Endothelial cell of umbilical vein (primary cell): ENCODE results near the gene APBB2. TPM values are rescaled to one million over a fixed set of nuclear protein-coding genes. Genes with fewer than 3 reads are reported as not detected.
A peak's percentile ranks its signal among the peaks of the same experiment; 100 is the strongest.

Experiments
- BruUV-seq: library from RNA; stranded (reverse); fragments of 400-500 nt; replicated peaks from 2 replicates; lab custom pipeline; 2021; lab: Mats Ljungman, UMichigan
- CTCF ChIA-PET: fragments of 300-600, 350-600 bp; sonication (Branson Sonifier 250); formaldehyde crosslinking; loops from one replicate; lab custom pipeline; 2021; ENCODE audit warnings: antibody characterized with exemption, inconsistent platforms; lab: Charles Lee
- POLR2A ChIA-PET: fragments of 300-600, 350-600 bp; sonication (Branson Sonifier 250); formaldehyde crosslinking; loops from one replicate; lab custom pipeline; 2021; ENCODE audit warnings: antibody characterized with exemption, inconsistent platforms; lab: Charles Lee
- DNase-seq: peaks from one replicate; pipeline ENCODE4 v3.0.0-alpha.2; 2011; ENCODE audit warnings: low read depth, low spot score
- FAIRE-seq: peaks from 2 replicates; lab custom pipeline; 2011; peaks lifted over from hg19 to GRCh38; lab: Jason Lieb, UNC
- H2AFZ ChIP-seq: 2 replicates; pipeline ENCODE4 v1.6.0; 2012; ENCODE audit warnings: low read depth, low read length, control low read depth, inconsistent platforms
- H3K27ac ChIP-seq: 2 replicates; pipeline ENCODE4 v1.5.1; 2011; ENCODE audit warnings: low read depth, mild to moderate bottlenecking, control low read depth, low read length, moderate library complexity; ENCODE audit not compliant: insufficient read depth
- H3K27me3 ChIP-seq, 2 experiments: 2 replicates each; pipeline versions ENCODE4 v1.6.0 to v1.6.1; 2011; ENCODE audit warnings: low read length in 2 of 2, mixed read lengths in 1 of 2; ENCODE audit not compliant: control insufficient read depth in 2 of 2, insufficient read depth in 2 of 2
- H3K36me3 ChIP-seq, 2 experiments: 2 replicates in 1 of 2; 3 replicates in 1 of 2; pipeline ENCODE4 v1.5.1; 2011; ENCODE audit warnings: low read length in 2 of 2, mild to moderate bottlenecking in 1 of 2, moderate library complexity in 1 of 2; ENCODE audit not compliant: control insufficient read depth in 2 of 2, insufficient read depth in 2 of 2; ENCODE audit errors: extremely low read depth in 1 of 2
- H3K4me1 ChIP-seq: 3 replicates; pipeline ENCODE4 v1.5.1; 2011; ENCODE audit warnings: mild to moderate bottlenecking, low read length; ENCODE audit not compliant: control insufficient read depth, insufficient read depth; ENCODE audit errors: extremely low read depth
- H3K4me2 ChIP-seq: 2 replicates; pipeline ENCODE4 v1.6.1; 2011; ENCODE audit warnings: low read length, control low read depth, mixed read lengths; ENCODE audit not compliant: insufficient read depth
- H3K4me3 ChIP-seq, 3 experiments: fragments of 200-600 bp in 1 of 3; sonication (generic), shearing (Covaris generic) in 1 of 3; replicated peaks in 1 of 3; 2 replicates each; pipeline ENCODE4 v1.5.1; 2011 to 2016; ENCODE audit warnings: control low read depth in 3 of 3, low read length in 3 of 3, mild to moderate bottlenecking in 2 of 3, inconsistent platforms in 1 of 3, low read depth in 1 of 3, moderate library complexity in 1 of 3; ENCODE audit not compliant: insufficient read depth in 1 of 3
- H3K79me2 ChIP-seq: 2 replicates; pipeline ENCODE4 v1.6.0; 2012; ENCODE audit warnings: low read length, inconsistent platforms; ENCODE audit not compliant: control insufficient read depth, insufficient read depth
- H3K9ac ChIP-seq: replicated peaks from 2 replicates; pipeline ENCODE3; 2011; ENCODE audit warnings: low read length, control low read depth; ENCODE audit not compliant: insufficient read depth; ENCODE audit errors: extremely low read depth
- H3K9me1 ChIP-seq: replicated peaks from 3 replicates; pipeline ENCODE4 v1.6.0; 2011; ENCODE audit warnings: mild to moderate bottlenecking, low read length; ENCODE audit not compliant: control insufficient read depth, insufficient read depth; ENCODE audit errors: extremely low read depth
- H3K9me3 ChIP-seq: replicated peaks from 2 replicates; pipeline ENCODE4 v1.5.1; 2012; ENCODE audit warnings: low read length, inconsistent platforms; ENCODE audit not compliant: control insufficient read depth, insufficient read depth
- H4K20me1 ChIP-seq: replicated peaks from 2 replicates; pipeline ENCODE3; 2011; ENCODE audit warnings: mild to moderate bottlenecking, low read length; ENCODE audit not compliant: control insufficient read depth, insufficient read depth; ENCODE audit errors: extremely low read depth
- EZH2 ChIP-seq: IDR thresholded peaks from 2 replicates; pipeline ENCODE4 v1.6.1; 2012; ENCODE audit warnings: borderline replicate concordance, low read depth, mild to moderate bottlenecking, moderate library complexity, low read length, inconsistent platforms; ENCODE audit not compliant: severe bottlenecking
- GATA2 ChIP-seq: IDR thresholded peaks from 2 replicates; pipeline ENCODE4 v1.7.0; 2011; ENCODE audit warnings: low read depth, mild to moderate bottlenecking, moderate library complexity, mixed read lengths, low read length; ENCODE audit not compliant: insufficient read length, insufficient read depth
- dilution Hi-C: fragments of 300-500 bp; cut with MboI; formaldehyde crosslinking; loops from one replicate; pipeline ENCODE4 v1.15.0; 2019; ENCODE audit warnings: low sequenced_read_pairs; ENCODE audit not compliant: extremely low pct_ligation_motif_present
- intact Hi-C: fragments of 100-400 bp; cut with micrococcal nuclease; formaldehyde crosslinking; loops from one replicate; pipeline ENCODE4 v1.10.0; 2022
- polyA plus RNA-seq, 4 experiments: library from polyadenylated mRNA; depleted of rRNA in 3 of 4; stranded (reverse) in 3 of 4; unstranded in 1 of 4; fragments of >200 nt; gene quantifications; 2 replicates each; pipeline versions ENCODE4 v1.2.1 to v1.2.3, GENCODE V29; 2011 to 2012; ENCODE audit warnings: missing spikeins in 1 of 4
- total RNA-seq: library from RNA; stranded (reverse); gene quantifications from 2 replicates; pipeline ENCODE4 v1.2.3, GENCODE V29; 2021
- TF ChIP-seq, protein P1 (sequence below): IDR thresholded peaks from 2 replicates; pipeline ENCODE4 v1.6.1; 2011; ENCODE audit not compliant: insufficient read depth, insufficient read length
- TF ChIP-seq, protein P2 (sequence below), 2 donors: IDR thresholded peaks; 1 replicate in 1 of 2; 2 replicates in 1 of 2; pipeline ENCODE4 v1.5.1; 2011; ENCODE audit warnings: low read length in 2 of 2, mild to moderate bottlenecking in 2 of 2, moderate library complexity in 2 of 2, control low read depth in 1 of 2, inconsistent platforms in 1 of 2, low read depth in 1 of 2; ENCODE audit not compliant: insufficient read depth in 1 of 2; ENCODE audit errors: extremely low read depth in 1 of 2

Gene APBB2
- total and polyA plus RNA-seq, 2 donors (not counting 3 experiments of a cell fraction or from before 2014, with no cell fraction given): 79.8 to 124 TPM

GRCh38 chr4:40938337-40938736 is 276.0 kb downstream of the APBB2 start:
- TF ChIP-seq EZH2 (no peak), GATA2 (no peak)
- TF ChIP-seq, protein P1, sequence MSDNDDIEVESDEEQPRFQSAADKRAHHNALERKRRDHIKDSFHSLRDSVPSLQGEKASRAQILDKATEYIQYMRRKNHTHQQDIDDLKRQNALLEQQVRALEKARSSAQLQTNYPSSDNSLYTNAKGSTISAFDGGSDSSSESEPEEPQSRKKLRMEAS: no peak
- TF ChIP-seq, protein P2, sequence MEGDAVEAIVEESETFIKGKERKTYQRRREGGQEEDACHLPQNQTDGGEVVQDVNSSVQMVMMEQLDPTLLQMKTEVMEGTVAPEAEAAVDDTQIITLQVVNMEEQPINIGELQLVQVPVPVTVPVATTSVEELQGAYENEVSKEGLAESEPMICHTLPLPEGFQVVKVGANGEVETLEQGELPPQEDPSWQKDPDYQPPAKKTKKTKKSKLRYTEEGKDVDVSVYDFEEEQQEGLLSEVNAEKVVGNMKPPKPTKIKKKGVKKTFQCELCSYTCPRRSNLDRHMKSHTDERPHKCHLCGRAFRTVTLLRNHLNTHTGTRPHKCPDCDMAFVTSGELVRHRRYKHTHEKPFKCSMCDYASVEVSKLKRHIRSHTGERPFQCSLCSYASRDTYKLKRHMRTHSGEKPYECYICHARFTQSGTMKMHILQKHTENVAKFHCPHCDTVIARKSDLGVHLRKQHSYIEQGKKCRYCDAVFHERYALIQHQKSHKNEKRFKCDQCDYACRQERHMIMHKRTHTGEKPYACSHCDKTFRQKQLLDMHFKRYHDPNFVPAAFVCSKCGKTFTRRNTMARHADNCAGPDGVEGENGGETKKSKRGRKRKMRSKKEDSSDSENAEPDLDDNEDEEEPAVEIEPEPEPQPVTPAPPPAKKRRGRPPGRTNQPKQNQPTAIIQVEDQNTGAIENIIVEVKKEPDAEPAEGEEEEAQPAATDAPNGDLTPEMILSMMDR (IDR thresholded peaks at IDR 0.05; ENCODE audit: extremely low read depth in 1 of 2, insufficient read depth in 1 of 2, low read depth in 1 of 2, low read length in 2 of 2): no peak
- dilution Hi-C loops: loop anchor here (25.0 kb wide), 1 partner anchor 274 kb away; the partner anchor contains the start of gene APBB2
- POLR2A ChIA-PET: no interaction called here

More at GRCh38 chr4:40938337-40938736, 276.0 kb downstream of the APBB2 start:
- intact Hi-C loops: no loop called here
- Histone ChIP-seq H3K27ac (no peak overlapping the region), H3K79me2 (peaks cover 2% of the 10 kb centered on the region), H3K4me3 (no peak overlapping the region), H3K27me3 (no peaks in the 10 kb centered on the region), H3K9ac (no peak overlapping the region), H3K4me1 (peaks cover 6% of the 10 kb centered on the region), H3K9me1 (no peaks in the 10 kb centered on the region), H2AFZ (no peak overlapping the region), H3K4me2 (no peak overlapping the region), H3K9me3 (no peaks in the 10 kb centered on the region), H3K36me3 (peaks cover 6% of the 10 kb centered on the region in 2 experiments), H4K20me1 (no peaks in the 10 kb centered on the region)
- CTCF ChIA-PET: interaction anchor here (0.7 to 2.9 kb wide), 4 partner anchors 10 to 276 kb away, joined by 3 to 12 read pairs (median 10); partner anchors contain the start of gene APBB2
- peak; percentile 32 for DNase-seq
- no TSS peak for BruUV-seq
- no peak for FAIRE-seq
